HG03342 (cell line): Measurements from ENCODE around the gene ZNF814.
"Not testable (repeated sequence)": the region's sequence is repeated elsewhere in the genome, so short reads cannot be mapped to it uniquely, and the experiment has no call there.

ENCODE experiments used
- ATAC-seq: cut with Tn5 transposase; IDR thresholded peaks from one replicate; pipeline ENCODE4 v1.9.1; 2021; ENCODE audit warnings: mild to moderate bottlenecking, moderate library complexity; ENCODE audit not compliant: unreplicated experiment

ZNF814 gene

DNA sequence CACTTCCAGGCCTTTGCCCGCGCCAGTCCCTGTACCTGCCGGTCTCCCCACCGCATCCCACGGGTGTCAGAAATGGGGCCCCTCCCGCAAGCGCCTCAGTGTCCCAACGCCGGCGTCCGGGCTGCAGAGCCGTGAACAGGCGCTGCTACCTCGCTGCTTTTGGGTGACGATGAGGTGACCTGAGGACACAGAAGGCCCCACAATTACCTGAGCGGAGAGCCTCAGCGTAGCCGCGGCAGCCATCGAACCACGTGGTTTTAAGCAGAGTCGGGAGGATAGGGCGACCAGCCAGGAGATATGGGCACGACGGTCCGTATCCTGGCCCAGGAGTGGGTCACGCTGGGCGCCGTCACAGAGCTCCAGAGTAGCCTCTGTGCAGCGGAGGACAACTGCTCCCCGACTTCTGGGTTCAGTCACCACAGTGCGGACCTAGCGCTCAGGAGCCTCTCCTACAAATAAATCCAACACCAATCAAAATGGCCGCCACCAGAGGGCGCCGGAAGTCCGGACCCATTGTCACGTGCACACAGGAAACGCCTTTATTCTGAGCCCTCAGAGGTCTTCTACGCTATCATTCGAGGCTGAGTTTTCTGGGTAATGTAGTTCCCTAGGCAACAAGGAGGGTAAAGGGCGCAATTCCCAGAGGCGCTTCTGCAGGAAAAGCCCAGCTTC, at the start of gene ZNF814:
Gene ZNF814 (minus strand): TSS at position 478 of the 672 bp plus-strand sequence. CDS start 235 bp downstream, at position 243.
- ATAC-seq, result peak; percentile 84

DNA sequence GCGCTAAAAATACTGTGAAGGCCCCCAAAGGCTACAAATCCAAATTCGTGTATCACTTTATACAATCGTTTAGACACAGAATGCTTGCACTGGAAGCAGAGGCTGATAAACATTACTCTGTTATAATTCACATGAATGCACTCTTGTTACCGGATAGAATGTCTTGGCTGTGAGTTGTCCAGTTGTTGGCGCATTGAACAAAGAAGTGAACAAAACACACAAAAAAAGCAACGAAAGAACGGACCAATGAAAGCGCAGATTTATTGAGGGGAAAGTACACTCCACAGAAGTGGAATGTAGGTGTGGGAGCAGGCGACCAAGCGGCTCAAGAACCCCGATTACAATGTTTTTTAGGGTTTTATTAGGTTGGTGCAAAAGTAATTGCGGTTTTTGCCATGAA, 46.9 kb upstream of the ZNF814 start:
- ATAC-seq, result no peak

DNA sequence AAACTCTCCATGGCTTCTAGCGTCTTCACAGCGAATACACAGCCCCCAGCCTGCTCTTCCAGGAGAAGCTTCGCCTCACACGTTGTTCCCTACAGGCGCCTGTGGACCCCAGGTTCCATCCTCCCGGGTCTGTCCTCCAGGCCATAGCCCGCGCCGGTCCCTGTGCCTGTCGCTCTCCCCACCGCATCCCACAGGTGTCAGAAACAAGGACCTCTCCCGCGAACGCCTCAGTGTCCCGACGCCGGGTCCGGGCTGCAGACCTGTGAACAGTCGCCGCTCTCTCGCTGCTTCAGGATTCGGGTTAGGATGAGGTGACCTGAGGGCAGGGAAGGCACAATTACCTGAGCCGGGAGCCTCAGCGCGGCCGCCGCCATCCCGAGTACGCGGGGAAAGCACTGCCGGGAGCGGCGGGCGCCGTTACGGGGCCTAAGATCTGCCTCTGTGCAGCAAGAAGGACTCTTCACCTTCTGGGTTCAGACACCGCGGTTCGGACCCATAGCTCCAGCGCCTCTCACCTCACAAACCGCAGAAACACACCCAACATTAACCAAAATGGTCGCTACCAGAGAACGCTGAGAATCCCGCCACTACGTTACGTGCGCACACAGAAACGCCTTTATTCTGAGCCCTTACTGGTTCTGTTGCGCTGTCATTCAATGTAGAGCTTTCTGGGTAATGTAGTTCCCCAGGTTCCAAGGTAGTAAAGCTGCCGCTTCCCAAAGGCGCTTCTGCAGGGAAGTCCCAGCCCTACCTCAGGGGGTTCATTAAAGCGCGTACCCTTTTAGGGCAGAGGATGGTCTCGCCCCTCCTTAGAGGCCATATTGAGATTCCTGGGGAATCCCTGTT, 46.2 kb upstream of the ZNF814 start, which contains the start of gene ZNF418:
Gene ZNF418 (minus strand): TSS at position 583 of the 846 bp plus-strand sequence. CDS start 1,580 bp downstream, outside the sequence.
- ATAC-seq, result no peak

DNA sequence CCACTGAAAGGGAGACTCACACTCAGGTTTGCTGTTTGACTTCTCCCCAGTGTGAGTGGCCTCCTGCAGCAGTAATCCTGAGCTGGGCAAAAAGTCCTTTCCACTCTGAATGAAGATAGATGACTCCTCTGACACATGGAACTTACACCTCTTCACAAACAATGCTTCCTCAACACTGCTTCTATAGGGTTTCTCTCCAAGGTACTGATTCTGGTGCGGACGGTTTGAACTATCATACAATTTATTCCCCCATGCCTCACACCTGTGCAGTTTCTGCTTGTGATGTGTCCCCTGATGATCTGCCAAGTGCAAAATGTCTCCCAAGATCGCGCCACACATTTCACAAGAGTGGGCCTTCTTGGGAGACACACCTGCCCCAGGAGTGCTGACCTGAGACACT, 38.8 kb upstream of the ZNF814 start:
- no peak for ATAC-seq

DNA sequence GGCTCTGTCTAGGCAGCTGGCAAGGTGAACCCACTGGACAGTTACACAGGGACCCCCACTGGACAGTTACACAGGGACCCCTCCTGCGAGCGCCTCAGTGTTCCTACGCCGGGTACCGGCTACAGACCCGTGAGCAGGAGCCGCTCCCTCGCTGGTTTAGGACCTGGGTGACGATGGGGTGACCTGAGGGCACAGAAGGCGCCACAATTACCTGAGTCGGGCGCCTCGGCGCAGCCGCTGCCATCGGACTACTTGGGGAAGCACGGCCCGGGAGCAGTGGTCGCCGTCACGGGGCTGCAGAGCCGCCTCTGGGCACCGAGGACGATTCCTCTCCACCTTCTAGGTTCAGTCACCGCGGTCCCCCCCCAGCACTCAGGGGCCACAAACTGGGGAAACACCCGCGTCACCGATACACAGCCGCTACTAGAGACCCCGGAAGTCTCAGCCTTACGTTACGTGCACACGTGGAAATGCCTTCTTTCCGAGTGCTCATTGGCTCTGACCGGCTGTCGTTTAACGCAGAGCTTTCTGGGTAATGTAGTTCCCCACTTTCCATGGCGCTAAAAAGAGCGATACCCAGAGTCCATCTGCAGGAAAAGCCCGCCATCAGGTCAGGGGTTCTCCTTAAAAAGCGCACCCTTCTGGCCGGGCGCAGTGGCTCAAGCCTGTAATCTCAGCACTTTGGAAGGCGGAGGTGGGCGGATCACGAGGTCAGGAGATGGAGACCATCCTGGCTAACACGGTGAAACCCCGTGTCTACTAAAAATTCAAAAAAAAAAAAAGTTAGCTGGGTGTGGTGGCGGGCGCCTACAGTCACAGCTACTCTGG, 27.5 kb upstream of the ZNF814 start, which contains the start of gene ZNF417:
Gene ZNF417 (minus strand): TSS at position 425 of the 828 bp plus-strand sequence. CDS start 181 bp downstream, at position 244.
- peak; percentile 98 for ATAC-seq

DNA sequence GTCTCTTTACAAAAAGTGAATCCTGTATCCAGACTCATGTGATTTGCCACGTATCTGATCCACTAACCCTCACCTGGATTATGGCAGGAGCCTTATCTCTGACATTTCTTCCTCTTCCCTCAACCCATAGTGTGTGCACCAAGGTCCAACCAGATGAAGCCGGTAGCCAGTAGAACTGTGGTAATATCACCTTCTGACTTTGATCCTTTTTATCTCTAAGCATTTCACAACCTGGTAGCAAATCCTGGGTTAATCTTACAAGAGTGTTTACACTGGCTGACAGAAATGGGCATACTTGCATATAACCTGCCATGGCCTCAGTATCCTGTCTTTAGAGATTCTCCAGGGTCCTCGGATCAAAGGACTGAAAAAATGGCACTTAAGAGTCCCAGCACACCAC, 25.7 kb upstream of the ZNF814 start:
- ATAC-seq, result no peak

DNA sequence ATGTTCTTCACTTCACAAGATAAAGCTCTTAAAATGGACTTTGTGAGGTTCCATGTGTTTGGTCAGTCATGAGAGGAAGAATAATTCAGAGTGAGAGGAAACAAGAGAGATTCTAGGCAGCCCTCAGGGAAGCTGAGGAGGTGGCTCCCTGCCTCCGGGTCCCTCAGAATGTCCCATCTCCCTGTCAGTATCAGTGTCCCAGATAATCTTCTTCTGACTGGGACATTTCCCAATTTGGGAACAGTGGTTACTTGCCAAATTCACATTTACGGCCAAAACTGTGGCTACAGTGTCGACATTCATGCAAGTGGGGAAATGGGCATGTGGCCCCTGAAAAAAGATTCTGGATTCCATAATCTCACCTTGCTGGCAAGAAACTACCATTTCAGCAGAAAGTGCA, 18.6 kb upstream of the ZNF814 start:
- no peak for ATAC-seq

DNA sequence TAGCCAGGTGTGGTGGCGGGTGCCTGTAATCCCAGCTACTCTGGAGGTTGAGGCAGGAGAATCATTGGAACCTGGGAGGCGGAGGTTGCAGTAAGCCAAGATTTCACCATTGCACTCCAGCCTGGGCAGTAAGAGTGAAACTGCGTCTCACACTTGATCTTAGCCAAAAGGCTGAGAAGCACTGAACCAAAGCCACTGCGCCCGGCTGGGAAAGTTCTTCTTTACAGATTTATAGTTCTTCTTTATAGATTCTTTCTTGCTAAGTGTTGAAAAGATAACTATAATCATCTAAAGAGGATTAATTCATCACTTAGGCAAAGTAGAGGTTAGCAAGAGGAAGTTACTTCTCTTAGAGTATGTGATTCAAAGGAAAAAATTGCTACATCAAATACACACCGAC, 16.4 kb upstream of the ZNF814 start:
- no peak for ATAC-seq

DNA sequence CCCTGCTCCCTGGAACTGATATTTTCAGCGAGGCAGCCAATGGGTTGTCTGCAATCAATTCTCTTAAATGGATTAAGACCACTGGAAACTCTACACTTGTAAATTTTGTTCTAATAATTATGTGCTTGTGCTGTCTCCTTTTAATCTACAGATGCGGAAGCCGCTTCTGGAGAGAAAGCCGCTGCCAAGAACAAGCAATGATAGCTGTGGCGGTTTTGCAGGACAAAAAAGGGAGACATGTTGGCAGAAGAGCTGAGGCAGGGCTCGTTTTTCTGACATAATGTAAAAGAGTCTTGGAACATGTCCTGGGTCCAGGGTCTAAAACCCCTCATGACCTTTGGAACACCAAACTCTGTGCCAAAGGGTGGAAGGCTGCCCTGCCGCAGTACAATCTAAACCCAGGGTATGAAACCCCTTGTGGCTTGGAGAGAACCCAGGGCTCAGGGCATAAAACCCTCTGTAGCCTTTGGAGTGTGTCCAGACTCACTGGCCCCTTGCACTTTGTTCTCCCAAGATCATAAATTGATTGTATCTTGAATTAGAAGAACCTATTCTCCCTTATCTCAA, 14.9 kb upstream of the ZNF814 start:
- no peak for ATAC-seq

DNA sequence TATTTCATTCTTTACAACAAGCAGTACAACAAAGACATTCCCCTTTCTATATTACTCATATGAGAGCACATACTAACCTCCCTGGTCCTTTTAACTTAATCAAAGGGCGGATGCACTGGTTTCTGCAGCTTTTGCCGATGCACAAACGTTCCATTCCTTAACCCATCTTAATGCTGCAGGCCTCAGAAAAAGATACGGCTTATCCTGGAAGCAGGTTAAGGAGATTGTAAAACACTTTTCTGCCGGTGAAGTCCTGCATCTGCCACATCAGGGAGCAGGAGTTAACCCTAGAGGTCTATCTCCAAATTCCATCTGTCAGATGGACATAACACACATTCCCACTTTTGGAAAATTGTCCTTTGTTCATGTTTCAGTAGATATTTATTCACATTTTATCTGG, 11.5 kb upstream of the ZNF814 start:
- no peak for ATAC-seq

DNA sequence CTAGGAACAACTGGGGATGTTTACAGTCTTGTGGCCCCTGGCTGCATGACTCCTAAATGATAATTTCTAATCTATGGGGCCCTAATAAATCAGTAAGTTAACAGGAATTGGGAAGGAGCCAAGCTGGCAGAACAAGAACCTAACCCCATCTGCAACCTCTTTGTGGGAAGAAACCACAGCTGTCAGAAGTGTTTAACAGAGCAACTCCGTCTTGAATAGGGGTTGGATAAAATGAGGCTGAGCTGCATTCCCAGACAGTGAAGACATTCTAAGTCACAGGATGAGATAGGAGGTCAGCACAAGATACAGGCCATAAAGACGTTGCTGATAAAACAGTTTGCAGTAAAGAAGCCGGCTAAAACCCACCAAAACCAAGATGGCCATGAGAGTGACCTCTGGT, 1.9 kb upstream of the ZNF814 start:
- ATAC-seq, result not testable (repeated sequence)

DNA sequence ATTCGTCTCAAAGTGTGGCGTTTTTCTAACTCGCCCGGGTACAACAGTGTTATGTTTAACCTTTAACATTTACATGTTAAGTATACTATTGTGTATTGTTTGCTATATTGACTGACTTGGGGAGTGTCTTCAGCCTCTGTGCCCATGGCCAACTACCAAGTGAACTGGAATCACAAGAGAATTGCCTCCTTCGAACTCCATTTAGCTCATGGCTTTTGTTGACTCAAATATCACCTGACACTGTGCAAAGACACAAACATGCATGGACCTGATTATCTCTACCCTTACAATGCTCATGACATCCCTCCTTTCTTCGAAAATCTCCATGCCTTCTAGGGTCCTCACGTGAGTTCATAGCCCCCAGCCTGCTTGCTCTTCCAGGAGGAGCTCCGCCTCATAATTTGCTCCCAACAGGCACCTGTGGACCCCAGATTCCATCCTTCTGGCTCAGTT, 704 bp downstream of the ZNF814 start:
- ATAC-seq, result no peak

DNA sequence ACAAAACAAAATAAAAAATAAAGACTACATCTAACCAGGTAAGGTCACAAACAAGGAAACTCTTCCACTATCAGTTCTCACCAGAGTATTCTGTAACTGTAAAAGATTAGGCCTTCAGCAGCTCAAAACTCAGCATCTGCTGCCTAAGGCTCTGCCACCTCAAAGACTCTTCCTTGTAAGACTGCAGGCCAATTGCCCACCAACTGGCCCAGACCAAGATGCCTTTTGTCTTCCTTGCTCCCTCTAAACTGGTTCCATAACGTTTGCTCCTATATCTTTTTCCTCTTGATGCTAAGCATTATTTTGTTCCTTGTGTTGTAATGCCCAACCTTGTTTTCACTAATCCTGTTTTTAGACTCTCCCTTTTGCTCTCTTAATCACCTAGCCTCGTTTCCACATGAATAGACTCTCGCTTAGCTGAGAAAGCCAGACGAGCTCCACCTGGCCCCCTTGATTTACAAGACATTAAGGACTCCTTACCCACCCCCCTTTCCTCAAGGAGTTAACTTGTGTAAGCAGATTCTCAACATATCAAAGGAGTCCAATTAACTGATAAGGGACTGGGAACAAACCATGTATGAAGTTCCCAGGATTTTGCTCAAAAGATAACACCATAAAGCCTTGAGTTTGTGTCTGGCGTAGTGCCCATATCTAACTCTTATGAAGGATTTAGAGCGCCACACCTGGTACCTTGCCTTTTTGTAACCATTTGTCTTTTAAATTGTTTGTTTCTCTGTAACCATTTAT, 1.5 kb downstream of the ZNF814 start:
- ATAC-seq, result no peak

DNA sequence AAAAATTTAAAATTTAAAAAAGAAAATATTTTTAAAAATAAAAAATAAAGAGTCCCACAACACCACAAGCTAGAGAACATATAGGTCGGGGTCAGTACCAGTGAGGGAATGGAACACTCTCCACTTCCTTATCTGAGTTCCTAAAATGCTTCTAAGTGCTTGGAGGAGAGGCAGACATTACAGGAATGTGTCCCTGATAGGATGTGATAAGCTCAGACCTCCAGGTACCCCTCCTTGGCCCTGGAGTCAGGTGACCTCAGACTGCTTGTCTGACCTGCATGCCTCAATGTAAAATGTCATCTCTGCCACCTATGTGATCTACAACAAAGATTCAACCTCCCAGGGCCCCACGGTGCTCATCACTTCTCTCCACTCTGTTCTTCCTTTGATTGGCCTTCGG, 2.8 kb downstream of the ZNF814 start:
- ATAC-seq, result no peak

DNA sequence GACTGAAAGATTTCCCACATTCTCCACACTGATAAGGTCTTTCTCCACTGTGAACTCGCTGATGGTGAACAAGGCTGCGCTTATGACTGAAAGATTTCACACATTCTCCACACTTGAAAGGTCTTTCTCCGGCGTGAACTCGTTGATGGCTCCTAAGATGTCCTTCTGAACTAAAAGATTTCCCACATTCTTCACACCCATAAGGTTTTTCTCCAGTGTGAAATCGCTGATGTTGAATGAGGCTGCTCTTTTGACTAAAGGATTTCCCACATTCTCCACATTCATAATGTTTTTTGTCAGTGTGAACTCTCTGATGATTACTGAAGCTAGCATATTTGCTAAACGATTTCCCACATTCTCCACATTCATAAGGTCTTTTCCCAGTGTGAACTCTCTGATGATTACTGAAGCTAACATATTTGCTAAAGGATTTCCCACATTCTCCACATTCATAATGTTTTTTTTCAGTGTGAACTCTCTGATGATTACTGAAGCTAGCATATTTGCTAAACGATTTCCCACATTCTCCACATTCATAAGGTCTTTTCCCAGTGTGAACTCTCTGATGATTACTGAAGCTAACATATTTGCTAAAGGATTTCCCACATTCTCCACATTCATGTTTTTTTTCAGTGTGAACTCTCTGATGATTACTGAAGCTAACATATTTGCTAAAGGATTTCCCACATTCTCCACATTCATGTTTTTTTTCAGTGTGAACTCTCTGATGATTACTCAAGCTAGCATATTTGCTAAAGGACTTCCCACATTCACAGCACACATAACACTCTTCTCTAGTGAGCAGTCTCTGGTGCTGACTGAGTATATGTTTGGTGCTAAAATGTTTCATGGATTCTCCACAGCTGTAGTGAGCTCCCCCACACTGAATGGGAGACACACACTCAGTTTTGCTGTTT, 14.7 kb downstream of the ZNF814 start:
- ATAC-seq, result not testable (repeated sequence)

DNA sequence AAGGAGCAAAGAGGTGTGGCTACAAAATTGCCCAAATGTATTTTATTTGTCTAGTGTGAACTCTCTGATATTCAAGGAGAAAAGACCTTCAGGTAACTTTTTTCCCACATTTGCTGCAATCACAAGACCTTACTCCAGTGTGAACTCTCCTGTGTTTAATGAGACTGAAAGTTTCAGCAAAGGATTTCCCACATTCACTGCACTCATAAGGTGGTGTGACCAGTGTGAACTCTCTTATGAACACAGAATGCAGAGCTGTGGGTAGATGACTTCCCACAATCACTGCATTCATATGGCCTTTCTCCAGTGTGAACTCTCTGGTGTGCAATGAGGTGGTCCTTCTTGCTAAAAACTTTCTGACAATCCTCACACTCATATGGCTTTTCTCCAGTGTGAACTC, 16.4 kb downstream of the ZNF814 start:
- no peak for ATAC-seq

DNA sequence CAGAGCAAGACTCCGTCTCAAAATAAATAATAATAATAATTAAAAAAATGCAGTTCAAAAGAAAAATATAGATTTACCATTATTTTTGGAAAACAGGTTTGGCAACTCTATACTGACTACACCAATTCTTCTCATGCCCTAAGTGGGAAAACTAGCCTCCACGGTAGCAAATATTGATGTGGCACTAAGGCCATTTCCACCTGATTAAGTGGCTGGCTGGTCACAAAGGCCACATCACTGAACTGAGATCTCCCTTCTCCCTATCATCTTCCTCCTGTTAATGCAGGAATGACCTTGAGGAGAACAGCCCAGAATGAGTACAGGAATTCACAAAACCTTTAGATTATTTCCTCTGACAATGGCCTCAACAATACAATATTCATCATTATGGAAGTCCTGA, 18.6 kb downstream of the ZNF814 start:
- no peak for ATAC-seq

DNA sequence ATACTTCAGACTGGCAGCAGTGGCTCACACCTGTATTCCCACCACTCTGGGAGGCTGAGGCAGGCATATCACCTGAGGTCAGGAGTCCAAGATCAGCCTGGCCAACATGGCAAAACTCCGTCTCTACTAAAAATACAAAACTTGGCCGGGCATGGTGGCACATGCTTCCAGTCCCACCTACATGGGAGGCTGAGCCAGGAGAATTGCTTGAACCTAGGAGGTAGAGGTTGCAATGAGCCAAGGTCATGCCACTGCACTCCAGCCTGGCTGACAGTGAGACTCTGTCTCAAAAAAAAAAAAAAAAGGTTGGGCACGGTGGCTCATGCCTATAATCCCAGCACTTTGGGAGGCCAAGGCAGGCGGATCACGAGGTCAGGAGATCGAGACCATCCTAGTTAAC, 19.2 kb downstream of the ZNF814 start:
- ATAC-seq, result not testable (repeated sequence)
